Endothelial cell of umbilical vein (primary cell): ENCODE data around the gene NUP155. TPM values are rescaled to one million over a fixed set of nuclear protein-coding genes. Genes with fewer than 3 reads are reported as not detected.

ENCODE experiments used
- BruUV-seq: library from RNA; stranded (reverse); fragments of 400-500 nt; replicated peaks from 2 replicates; lab custom pipeline; 2021; lab: Mats Ljungman, UMichigan
- CTCF ChIA-PET: fragments of 300-600, 350-600 bp; sonication (Branson Sonifier 250); formaldehyde crosslinking; loops from one replicate; lab custom pipeline; 2021; ENCODE audit warnings: antibody characterized with exemption, inconsistent platforms; lab: Charles Lee
- POLR2A ChIA-PET: fragments of 300-600, 350-600 bp; sonication (Branson Sonifier 250); formaldehyde crosslinking; loops from one replicate; lab custom pipeline; 2021; ENCODE audit warnings: antibody characterized with exemption, inconsistent platforms; lab: Charles Lee
- DNase-seq: peaks from one replicate; pipeline ENCODE4 v3.0.0-alpha.2; 2011; ENCODE audit warnings: low read depth, low spot score
- FAIRE-seq: peaks from 2 replicates; lab custom pipeline; 2011; peaks lifted over from hg19 to GRCh38; lab: Jason Lieb, UNC
- H2AFZ ChIP-seq: 2 replicates; pipeline ENCODE4 v1.6.0; 2012; ENCODE audit warnings: low read depth, low read length, control low read depth, inconsistent platforms
- H3K27ac ChIP-seq: 2 replicates; pipeline ENCODE4 v1.5.1; 2011; ENCODE audit warnings: low read depth, mild to moderate bottlenecking, control low read depth, low read length, moderate library complexity; ENCODE audit not compliant: insufficient read depth
- H3K27me3 ChIP-seq, 2 experiments: 2 replicates each; pipeline versions ENCODE4 v1.6.0 to v1.6.1; 2011; ENCODE audit warnings: low read length in 2 of 2, mixed read lengths in 1 of 2; ENCODE audit not compliant: control insufficient read depth in 2 of 2, insufficient read depth in 2 of 2
- H3K36me3 ChIP-seq, 2 experiments: 2 replicates in 1 of 2; 3 replicates in 1 of 2; pipeline ENCODE4 v1.5.1; 2011; ENCODE audit warnings: low read length in 2 of 2, mild to moderate bottlenecking in 1 of 2, moderate library complexity in 1 of 2; ENCODE audit not compliant: control insufficient read depth in 2 of 2, insufficient read depth in 2 of 2; ENCODE audit errors: extremely low read depth in 1 of 2
- H3K4me1 ChIP-seq: 3 replicates; pipeline ENCODE4 v1.5.1; 2011; ENCODE audit warnings: mild to moderate bottlenecking, low read length; ENCODE audit not compliant: control insufficient read depth, insufficient read depth; ENCODE audit errors: extremely low read depth
- H3K4me2 ChIP-seq: 2 replicates; pipeline ENCODE4 v1.6.1; 2011; ENCODE audit warnings: low read length, control low read depth, mixed read lengths; ENCODE audit not compliant: insufficient read depth
- H3K4me3 ChIP-seq, 3 experiments: fragments of 200-600 bp in 1 of 3; sonication (generic), shearing (Covaris generic) in 1 of 3; replicated peaks in 1 of 3; 2 replicates each; pipeline ENCODE4 v1.5.1; 2011 to 2016; ENCODE audit warnings: control low read depth in 3 of 3, low read length in 3 of 3, mild to moderate bottlenecking in 2 of 3, inconsistent platforms in 1 of 3, low read depth in 1 of 3, moderate library complexity in 1 of 3; ENCODE audit not compliant: insufficient read depth in 1 of 3
- H3K79me2 ChIP-seq: 2 replicates; pipeline ENCODE4 v1.6.0; 2012; ENCODE audit warnings: low read length, inconsistent platforms; ENCODE audit not compliant: control insufficient read depth, insufficient read depth
- H3K9ac ChIP-seq: replicated peaks from 2 replicates; pipeline ENCODE3; 2011; ENCODE audit warnings: low read length, control low read depth; ENCODE audit not compliant: insufficient read depth; ENCODE audit errors: extremely low read depth
- H3K9me1 ChIP-seq: replicated peaks from 3 replicates; pipeline ENCODE4 v1.6.0; 2011; ENCODE audit warnings: mild to moderate bottlenecking, low read length; ENCODE audit not compliant: control insufficient read depth, insufficient read depth; ENCODE audit errors: extremely low read depth
- H3K9me3 ChIP-seq: replicated peaks from 2 replicates; pipeline ENCODE4 v1.5.1; 2012; ENCODE audit warnings: low read length, inconsistent platforms; ENCODE audit not compliant: control insufficient read depth, insufficient read depth
- H4K20me1 ChIP-seq: replicated peaks from 2 replicates; pipeline ENCODE3; 2011; ENCODE audit warnings: mild to moderate bottlenecking, low read length; ENCODE audit not compliant: control insufficient read depth, insufficient read depth; ENCODE audit errors: extremely low read depth
- EZH2 ChIP-seq: IDR thresholded peaks from 2 replicates; pipeline ENCODE4 v1.6.1; 2012; ENCODE audit warnings: borderline replicate concordance, low read depth, mild to moderate bottlenecking, moderate library complexity, low read length, inconsistent platforms; ENCODE audit not compliant: severe bottlenecking
- FOS ChIP-seq: IDR thresholded peaks from 2 replicates; pipeline ENCODE4 v1.6.1; 2011; ENCODE audit warnings: mild to moderate bottlenecking, low read length, moderate library complexity, borderline replicate concordance; ENCODE audit not compliant: insufficient read depth
- GATA2 ChIP-seq: IDR thresholded peaks from 2 replicates; pipeline ENCODE4 v1.7.0; 2011; ENCODE audit warnings: low read depth, mild to moderate bottlenecking, moderate library complexity, mixed read lengths, low read length; ENCODE audit not compliant: insufficient read length, insufficient read depth
- JUN ChIP-seq: IDR thresholded peaks from 2 replicates; pipeline ENCODE4 v1.6.1; 2011; ENCODE audit warnings: borderline replicate concordance, low read depth; ENCODE audit not compliant: insufficient read length, insufficient read depth
- MYC ChIP-seq: IDR thresholded peaks from one replicate; pipeline ENCODE4 v1.6.1; 2011; ENCODE audit warnings: mild to moderate bottlenecking, low read depth, low read length
- POLR2A ChIP-seq: IDR thresholded peaks from 2 replicates; pipeline ENCODE4 v1.6.1; 2012; ENCODE audit warnings: low read depth, mild to moderate bottlenecking, control low read depth, low read length
- POLR2AphosphoS5 ChIP-seq: IDR thresholded peaks from 2 replicates; pipeline ENCODE4 v1.6.1; 2012; ENCODE audit warnings: low read depth, mild to moderate bottlenecking, control low read depth, low read length, moderate library complexity; ENCODE audit not compliant: insufficient read depth
- dilution Hi-C: fragments of 300-500 bp; cut with MboI; formaldehyde crosslinking; loops from one replicate; pipeline ENCODE4 v1.15.0; 2019; ENCODE audit warnings: low sequenced_read_pairs; ENCODE audit not compliant: extremely low pct_ligation_motif_present
- intact Hi-C: fragments of 100-400 bp; cut with micrococcal nuclease; formaldehyde crosslinking; loops from one replicate; pipeline ENCODE4 v1.10.0; 2022
- polyA plus RNA-seq, 4 experiments: library from polyadenylated mRNA; depleted of rRNA in 3 of 4; stranded (reverse) in 3 of 4; unstranded in 1 of 4; fragments of >200 nt; gene quantifications; 2 replicates each; pipeline versions ENCODE4 v1.2.1 to v1.2.3, GENCODE V29; 2011 to 2012; ENCODE audit warnings: missing spikeins in 1 of 4
- total RNA-seq: library from RNA; stranded (reverse); gene quantifications from 2 replicates; pipeline ENCODE4 v1.2.3, GENCODE V29; 2021
- TF ChIP-seq, protein P1 (sequence below), 2 donors: IDR thresholded peaks; 1 replicate in 1 of 2; 2 replicates in 1 of 2; pipeline ENCODE4 v1.5.1; 2011; ENCODE audit warnings: low read length in 2 of 2, mild to moderate bottlenecking in 2 of 2, moderate library complexity in 2 of 2, control low read depth in 1 of 2, inconsistent platforms in 1 of 2, low read depth in 1 of 2; ENCODE audit not compliant: insufficient read depth in 1 of 2; ENCODE audit errors: extremely low read depth in 1 of 2
- TF ChIP-seq, protein P2 (sequence below): IDR thresholded peaks from 2 replicates; pipeline ENCODE4 v1.6.1; 2011; ENCODE audit not compliant: insufficient read depth, insufficient read length

The NUP155 gene
- total and polyA plus RNA-seq, 2 donors (not counting 3 experiments of a cell fraction or from before 2014, with no cell fraction given) = 11.1 to 36.6 TPM

- no peak overlapping the region for H3K9ac ChIP-seq
- no peaks in the 10 kb centered on the region for H3K79me2 ChIP-seq
- no peaks in the 10 kb centered on the region for H3K9me3 ChIP-seq
- no peak overlapping the region for H3K27ac ChIP-seq
- no TSS peak for BruUV-seq
- no peaks in the 10 kb centered on the region for H3K27me3 ChIP-seq
- dilution Hi-C loops = no loop called here
- H3K4me1 ChIP-seq = no peaks in the 10 kb centered on the region
- no peak overlapping the region for H2AFZ ChIP-seq
- ChIA-PET CTCF (no interaction called here), POLR2A (no interaction called here)
- H3K4me2 ChIP-seq = no peak overlapping the region
- H3K36me3 ChIP-seq = no peaks in the 10 kb centered on the region
- intact Hi-C loops = no loop called here
- DNase-seq = no peak
- H3K9me1 ChIP-seq = no peaks in the 10 kb centered on the region
- no peak overlapping the region for H3K4me3 ChIP-seq
- no peak for FAIRE-seq
- TF ChIP-seq FOS (no peak), GATA2 (no peak), MYC (no peak), EZH2 (no peak), POLR2A (no peak), JUN (no peak), POLR2AphosphoS5 (no peak)
- TF ChIP-seq, protein P1, sequence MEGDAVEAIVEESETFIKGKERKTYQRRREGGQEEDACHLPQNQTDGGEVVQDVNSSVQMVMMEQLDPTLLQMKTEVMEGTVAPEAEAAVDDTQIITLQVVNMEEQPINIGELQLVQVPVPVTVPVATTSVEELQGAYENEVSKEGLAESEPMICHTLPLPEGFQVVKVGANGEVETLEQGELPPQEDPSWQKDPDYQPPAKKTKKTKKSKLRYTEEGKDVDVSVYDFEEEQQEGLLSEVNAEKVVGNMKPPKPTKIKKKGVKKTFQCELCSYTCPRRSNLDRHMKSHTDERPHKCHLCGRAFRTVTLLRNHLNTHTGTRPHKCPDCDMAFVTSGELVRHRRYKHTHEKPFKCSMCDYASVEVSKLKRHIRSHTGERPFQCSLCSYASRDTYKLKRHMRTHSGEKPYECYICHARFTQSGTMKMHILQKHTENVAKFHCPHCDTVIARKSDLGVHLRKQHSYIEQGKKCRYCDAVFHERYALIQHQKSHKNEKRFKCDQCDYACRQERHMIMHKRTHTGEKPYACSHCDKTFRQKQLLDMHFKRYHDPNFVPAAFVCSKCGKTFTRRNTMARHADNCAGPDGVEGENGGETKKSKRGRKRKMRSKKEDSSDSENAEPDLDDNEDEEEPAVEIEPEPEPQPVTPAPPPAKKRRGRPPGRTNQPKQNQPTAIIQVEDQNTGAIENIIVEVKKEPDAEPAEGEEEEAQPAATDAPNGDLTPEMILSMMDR (IDR thresholded peaks at IDR 0.05; ENCODE audit: extremely low read depth in 1 of 2, insufficient read depth in 1 of 2, low read depth in 1 of 2, low read length in 2 of 2) = no peak
- TF ChIP-seq, protein P2, sequence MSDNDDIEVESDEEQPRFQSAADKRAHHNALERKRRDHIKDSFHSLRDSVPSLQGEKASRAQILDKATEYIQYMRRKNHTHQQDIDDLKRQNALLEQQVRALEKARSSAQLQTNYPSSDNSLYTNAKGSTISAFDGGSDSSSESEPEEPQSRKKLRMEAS = no peak
- H4K20me1 ChIP-seq = no peaks in the 10 kb centered on the region
Measured at GRCh38 chr5:37283214-37283820, 87.6 kb downstream of the NUP155 start.
